Stimulated activated CD4-positive, alpha-beta T cell treated with anti-CD3 and anti-CD28 coated beads, Interleukin-1b, Interleukin-23, amount 100 ng/mL, for 4 hours (primary cell): ENCODE data around the gene TLE5.
"Not testable (repeated sequence)": the region's sequence is repeated elsewhere in the genome, so short reads cannot be mapped to it uniquely, and the experiment has no call there.

ENCODE experiments used
- DNase-seq, 2 donors: peaks; one replicate each; pipeline ENCODE4 v3.0.0-alpha.2; 2020; ENCODE audit warnings: low read depth in 2 of 2

Gene TLE5

DNA sequence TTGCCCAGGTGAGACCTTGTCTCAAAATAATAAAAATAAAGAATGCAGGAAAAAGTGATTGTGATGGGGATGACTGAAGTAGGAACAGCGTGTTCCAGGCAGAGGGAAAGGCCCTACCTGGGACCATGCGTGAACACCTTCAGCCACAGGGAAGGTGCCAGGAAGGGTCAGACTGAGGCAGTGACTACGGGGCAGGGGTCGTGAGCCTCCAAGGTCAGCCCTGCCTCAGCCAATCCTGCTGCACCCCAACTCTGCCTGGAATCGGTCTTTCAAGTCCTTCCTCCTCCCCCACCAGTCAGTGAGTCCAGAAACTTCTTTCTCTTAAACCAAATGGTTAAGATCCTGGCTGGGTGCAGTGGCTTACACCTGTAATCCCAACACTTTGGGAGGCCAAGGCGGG, 17.1 kb downstream of the TLE5 start:
- DNase-seq: no peak

- no peak for DNase-seq
Observed at GRCh38 chr19:3042621-3043267, 19.6 kb downstream of the TLE5 start.

DNA sequence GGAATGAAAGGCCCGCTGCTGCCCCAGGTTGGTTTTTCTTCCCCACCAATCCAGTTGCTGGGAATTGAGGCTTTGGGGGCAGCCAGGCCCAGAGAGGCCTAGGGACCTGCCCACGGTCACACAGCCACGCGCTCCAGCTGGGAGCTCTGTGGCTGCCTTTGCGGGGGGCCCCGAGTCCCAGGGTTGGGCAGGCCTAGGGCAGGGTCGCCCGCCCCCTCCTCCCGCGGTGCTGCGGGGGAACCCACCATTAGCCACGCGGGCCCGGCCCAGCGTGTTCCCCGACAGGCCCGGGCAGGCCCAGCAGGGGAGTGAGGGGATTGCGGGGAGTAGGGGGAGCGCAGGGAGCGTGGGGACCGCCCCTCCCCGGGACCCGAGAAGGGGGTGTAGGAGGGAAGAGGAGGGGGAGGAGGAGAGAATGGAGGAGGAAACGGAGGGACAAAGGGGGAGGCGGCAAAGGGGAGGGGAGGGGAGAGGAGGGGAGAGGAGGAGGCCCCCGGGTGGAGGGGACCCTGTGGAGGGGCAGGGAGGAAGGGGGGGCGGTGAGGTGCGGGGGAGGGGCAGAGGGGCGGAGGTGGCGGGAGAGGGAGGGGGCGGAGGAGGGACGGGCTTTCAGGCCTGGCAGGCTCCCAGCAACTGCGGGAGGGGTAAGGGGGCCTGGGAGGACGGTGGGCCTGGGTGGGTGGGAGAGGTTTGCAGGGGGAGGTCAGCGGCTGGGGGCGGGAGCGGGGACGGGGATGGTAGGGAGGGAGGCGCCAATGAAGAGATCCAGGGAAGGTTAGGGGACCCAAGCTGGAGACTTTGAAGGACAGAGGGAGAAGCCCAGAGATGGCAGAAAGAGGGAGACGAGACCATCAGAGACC, 20.3 kb downstream of the TLE5 start:
- DNase-seq: no peak

DNA sequence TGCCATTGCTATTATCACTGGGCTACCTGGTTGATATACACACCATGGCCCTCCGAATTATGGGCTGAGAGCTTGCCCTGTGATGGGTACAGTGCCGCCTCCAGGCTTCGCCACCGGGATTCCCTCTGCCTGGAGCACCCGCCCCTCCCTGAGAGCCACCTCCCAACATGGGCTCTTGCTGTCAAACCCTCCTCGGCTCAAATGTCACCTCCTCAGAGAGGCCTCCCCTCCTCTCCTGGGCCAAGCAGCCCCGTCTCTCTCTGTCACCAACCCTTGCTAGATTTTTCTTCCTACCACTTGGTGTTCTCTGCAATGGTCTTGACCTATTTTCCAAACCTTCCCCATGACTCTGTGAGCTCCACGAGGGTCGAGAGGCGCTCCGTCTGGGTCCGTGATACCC, 21.0 kb downstream of the TLE5 start:
- DNase-seq: no peak

GRCh38 chr19:3039641-3040077, 22.6 kb downstream of the TLE5 start:
- no peak for DNase-seq

GRCh38 chr19:3039125-3039524, 23.2 kb downstream of the TLE5 start:
- DNase-seq: no peak

DNA sequence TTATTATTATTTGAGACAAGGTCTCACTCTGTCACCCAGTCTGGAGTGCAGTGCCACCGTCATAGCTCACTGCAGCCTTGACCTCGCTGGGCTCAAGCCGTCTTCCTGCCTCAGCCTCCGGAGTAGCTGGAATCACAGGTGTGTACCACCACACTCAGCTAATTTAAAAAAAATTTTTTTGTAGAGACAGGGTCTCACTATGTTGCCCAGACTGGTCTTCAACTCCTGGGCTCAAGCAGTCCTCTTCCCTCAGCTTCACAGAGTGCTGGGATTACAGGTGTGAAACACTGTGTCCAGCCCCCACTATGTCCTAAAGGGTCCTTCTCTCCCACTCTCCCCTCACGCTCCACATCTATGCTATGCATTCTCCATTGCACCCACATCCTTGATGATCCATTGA, 24.1 kb downstream of the TLE5 start:
- no peak for DNase-seq

DNA sequence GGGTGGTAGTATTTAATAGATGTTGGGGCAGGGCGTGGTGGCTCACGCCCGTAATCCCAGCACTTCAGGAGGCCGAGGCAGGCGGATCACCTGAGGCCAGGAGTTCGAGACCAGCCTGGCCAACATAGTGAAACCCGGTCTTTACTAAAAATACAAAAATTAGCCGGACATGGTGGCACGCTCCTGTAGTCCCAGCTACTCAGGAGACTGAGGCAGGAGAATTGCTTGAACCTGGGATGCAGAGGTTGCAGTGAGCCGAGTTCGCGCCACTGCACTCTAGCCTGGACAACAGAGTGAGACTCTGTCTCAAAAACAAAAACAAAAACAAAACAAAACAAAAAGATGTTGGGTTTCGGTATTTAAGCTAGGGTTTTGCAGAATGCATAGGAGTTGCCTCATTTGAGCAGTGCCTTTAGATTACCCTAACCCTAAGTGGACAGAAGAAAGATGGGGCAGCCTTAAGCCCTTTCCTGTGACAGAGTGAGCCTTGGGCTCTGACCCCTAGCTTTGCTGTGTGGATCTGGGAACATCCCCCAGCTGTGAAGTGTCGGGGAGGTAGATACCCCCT, 25.2 kb downstream of the TLE5 start:
- not testable (repeated sequence) for DNase-seq

DNA sequence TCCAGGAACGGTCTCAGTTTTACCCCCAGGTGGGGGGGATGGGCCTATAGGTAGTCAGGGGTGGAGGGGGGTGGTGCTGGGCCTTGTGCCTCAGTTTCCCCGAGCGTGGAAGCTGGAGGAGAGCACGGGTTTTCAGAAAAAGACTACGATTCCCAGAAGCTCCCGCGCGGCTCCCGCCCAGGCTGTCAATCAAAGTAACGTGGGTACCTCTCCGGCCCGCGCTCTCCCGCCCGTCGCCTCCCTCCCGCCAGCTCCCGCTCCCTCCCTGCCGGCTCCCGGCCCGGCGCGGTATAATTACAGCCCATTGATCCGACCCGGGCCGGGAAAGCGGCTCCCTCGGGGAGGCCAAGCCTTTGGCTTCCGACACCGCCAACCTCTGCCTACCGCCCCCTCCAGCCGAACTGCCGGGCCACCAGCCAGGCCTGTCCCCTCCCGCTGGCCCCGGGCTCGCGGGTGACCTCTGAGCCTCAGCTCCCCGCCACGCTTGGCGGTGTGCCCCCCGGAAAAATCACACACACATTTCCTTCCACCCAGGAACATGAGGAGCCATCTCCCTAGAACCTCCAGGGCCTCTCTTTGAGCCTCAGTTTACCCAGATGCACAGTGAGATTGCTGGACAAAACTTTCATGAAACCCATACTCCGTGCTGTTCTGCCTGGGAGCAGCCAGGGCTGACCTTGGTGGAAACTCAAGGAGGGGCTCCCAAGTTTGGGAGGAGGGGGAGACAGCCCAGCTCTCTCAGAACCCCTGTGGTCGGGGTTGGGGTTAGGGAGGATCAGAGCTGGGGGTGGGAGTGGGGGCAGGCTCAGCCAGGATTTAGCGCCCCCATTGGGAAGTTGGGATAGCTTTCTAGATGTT, 25.9 kb downstream of the TLE5 start:
- peak; percentile 65 to 69 for DNase-seq

GRCh38 chr19:3035542-3036118, 26.7 kb downstream of the TLE5 start:
- DNase-seq: peak; percentile 80 to 89

DNA sequence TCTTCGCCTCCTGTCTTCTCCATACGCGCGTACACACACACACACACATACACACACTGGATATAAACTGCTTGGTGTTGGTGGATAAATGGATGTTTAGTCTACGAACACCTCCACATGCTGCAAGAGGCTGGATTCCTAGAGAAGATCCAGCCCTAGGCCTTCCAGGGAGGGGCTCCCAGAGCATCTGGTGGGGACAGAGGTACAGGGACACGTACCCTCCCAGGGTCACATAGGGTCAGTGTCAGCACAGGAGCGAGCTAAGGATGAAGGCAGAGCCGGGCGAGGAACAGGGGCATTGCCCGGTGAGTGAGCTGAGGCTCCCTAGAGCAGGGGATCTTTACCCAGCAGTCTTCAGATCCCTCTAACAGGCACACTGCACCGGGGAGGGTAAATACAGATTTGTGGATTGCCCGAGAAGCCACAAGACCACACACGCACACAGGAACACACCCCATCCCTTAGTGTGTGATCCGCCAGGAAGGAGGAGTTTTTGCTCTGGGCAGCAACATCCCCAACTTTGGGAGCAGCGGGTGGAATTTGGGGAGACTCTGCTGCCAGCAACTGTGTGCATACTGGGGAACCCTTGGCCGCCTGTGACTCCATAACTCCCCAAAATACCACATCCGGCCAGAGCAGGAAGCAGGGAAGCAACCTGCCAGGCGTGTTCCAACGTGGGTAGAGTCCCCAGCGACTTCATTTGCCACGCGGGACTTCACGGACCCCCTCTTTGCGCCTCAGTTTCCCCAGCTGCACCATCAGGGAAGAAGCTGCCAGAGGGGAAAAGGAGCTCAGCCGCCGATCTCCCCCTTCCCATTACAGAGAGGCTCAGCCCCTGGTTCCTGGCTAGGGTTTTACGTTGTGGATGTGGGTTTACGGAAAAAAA, 27.4 kb downstream of the TLE5 start:
- no peak for DNase-seq

DNA sequence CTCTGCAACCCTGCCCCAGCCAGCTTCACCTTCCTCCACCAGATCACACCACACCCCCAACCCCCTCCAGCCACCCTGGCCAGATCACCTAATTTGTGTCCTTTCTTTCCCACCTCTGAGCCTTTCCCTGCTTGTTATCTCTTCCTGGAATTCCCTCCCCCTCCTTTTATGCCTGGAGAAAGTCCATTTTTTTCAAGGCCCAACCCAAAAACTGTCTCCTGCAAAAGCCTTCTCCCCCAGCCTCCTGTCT, 28.0 kb downstream of the TLE5 start:
- DNase-seq: no peak

DNA sequence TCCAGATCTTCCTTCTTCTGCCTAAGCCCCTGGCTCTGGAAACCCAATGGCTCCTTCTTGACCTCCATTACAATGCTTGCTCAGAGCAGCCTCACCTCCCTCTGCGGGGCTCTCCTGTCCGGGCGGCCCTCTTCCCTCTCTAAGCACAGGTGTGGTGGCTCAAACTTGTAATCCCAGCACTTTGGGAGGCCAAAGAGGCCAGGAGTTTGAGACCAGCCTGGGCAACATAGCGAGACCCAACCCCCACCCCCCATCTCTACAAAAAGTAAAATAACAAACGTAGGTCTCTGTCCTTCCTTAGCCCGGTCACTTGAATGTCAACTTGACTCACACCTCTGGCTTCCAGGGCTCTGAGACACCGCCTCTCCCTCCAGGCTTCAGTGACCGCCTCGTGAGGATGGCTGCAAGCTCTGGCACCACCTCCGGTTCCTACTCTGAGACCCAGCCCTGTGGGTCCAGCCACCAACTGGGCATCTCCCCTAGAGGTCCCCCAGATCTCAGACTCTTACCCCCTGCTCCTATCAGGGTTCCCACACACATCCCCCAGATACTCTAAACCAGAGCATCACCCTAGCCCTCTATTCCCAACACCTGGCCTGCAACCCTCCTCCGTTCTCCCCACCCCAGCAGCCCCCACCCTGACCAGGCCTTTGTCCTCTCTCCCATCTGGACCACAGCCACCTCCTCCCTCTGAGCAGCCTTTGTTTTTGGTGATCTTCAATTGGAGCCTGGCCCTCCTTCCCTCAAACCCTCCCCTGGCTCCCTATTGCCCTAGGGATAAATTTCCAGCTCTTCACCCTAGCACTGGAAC, 28.5 kb downstream of the TLE5 start:
- DNase-seq: no peak

DNA sequence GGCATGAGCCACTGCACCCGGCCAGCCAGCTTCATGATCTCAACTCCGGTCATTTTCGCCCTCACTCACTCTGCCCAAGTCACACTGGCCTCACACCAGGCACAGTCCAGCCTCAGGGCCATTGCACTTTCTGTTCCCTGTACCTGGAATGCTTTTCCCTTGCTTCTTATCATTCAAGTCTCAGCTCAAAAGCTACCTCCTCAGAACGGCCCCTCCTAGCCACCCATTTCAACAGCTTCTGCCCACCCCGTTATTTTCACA, 30.8 kb downstream of the TLE5 start:
- DNase-seq: no peak

- DNase-seq: no peak
Observed at GRCh38 chr19:3029065-3029923, 33.0 kb downstream of the TLE5 start, which contains the start of gene TLE2. TSS of gene TLE2 (minus strand) at chr19:3029280. CDS start at chr19:3028904, 376 bp downstream.

GRCh38 chr19:3028305-3029064, 33.8 kb downstream of the TLE5 start:
- no peak for DNase-seq

GRCh38 chr19:3027981-3028304, 34.4 kb downstream of the TLE5 start:
- DNase-seq: no peak

- DNase-seq: no peak
Observed at GRCh38 chr19:3027292-3027691, 35.0 kb downstream of the TLE5 start.

DNA sequence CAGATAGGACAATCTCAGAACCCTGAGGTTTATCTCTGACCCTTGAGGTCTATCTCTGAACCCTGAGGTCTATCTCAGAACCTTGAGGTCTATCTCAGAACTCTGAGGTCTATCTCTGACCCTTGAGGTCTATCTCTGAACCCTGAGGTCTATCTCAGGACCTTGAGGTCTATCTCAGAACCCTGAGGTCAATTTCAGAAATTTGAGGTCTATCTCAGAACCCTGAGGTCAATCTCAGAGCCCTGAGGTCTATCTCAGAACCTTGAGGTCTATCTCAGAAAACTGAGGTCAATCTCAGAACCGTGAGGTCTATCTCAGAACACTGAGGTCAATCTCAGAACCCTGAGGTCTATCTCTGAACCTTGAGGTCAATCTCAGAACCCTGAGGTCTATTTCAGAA, 35.5 kb downstream of the TLE5 start:
- DNase-seq: no peak
